GM13976 (cell line): ENCODE results near the gene RAB44.

Experiments
- DNase-seq: peaks from one replicate; pipeline ENCODE4 v3.0.0; 2012; ENCODE audit warnings: low spot score
- in situ Hi-C: fragments of 300-500 bp; cut with MboI; formaldehyde crosslinking; loops from one replicate; pipeline ENCODE4 v1.12.0; 2022; ENCODE audit warnings: low sequenced_read_pairs, mixed read lengths, inconsistent platforms; ENCODE audit not compliant: unreplicated experiment
- TF ChIP-seq, protein P1 (sequence below): IDR thresholded peaks from 2 replicates; pipeline ENCODE4 v1.5.1; 2012; ENCODE audit warnings: borderline replicate concordance, mild to moderate bottlenecking; ENCODE audit not compliant: insufficient read depth; ENCODE audit errors: extremely low read depth, missing control alignments, control extremely low read depth

The RAB44 gene

DNA sequence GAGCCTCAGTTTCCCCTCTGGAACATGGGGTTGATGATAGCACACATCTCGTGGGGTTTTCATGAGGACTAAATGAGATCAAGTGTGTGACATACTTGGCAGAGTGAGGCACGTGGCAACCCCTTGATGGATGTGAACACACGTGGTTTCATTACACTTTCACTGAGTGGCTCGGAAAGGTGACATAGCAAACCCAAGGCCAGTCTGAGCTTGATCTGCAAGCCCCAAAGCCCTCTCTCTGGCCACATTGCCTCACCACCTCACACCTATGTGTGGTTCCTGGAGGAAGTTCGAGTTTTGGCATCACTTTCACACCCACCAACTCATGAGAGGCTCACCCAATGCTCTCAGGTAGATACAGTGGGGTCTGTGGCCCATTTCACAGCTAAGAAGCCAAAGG is 81.6 kb downstream of the RAB44 start:
- in situ Hi-C loops = loop anchor here (10.0 kb wide), 1 partner anchor 226 kb away; the partner anchor contains the start of gene FGD2
- TF ChIP-seq, protein P1, sequence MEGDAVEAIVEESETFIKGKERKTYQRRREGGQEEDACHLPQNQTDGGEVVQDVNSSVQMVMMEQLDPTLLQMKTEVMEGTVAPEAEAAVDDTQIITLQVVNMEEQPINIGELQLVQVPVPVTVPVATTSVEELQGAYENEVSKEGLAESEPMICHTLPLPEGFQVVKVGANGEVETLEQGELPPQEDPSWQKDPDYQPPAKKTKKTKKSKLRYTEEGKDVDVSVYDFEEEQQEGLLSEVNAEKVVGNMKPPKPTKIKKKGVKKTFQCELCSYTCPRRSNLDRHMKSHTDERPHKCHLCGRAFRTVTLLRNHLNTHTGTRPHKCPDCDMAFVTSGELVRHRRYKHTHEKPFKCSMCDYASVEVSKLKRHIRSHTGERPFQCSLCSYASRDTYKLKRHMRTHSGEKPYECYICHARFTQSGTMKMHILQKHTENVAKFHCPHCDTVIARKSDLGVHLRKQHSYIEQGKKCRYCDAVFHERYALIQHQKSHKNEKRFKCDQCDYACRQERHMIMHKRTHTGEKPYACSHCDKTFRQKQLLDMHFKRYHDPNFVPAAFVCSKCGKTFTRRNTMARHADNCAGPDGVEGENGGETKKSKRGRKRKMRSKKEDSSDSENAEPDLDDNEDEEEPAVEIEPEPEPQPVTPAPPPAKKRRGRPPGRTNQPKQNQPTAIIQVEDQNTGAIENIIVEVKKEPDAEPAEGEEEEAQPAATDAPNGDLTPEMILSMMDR = no peak
- DNase-seq = no peak

GRCh38 chr6:36780442-36781177 is 83.0 kb downstream of the RAB44 start:
- DNase-seq = no peak
- in situ Hi-C loops = no loop called here
- TF ChIP-seq, protein P1 = no peak

DNA sequence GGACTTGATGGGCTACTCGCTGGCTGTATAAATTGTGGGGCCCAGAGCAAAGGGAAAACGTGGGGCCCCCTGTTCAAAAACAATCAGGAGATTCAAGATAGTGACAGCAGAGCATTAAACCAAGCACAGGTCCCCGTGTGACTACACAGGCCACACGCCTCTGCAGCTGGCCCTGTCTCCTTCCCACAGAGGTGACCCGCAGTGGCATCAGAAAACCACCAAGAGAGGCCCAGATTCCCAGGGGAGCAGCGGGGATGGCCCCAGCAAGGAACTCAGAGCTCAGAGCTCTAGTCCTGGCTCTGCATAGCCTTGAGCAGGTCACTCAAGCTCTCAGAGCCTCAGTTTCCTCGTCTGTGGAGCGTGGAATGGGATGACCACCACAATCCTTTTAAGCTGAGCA is 84.0 kb downstream of the RAB44 start:
- in situ Hi-C loops = no loop called here
- TF ChIP-seq, protein P1 = no peak
- DNase-seq = peak; percentile 65
